ENCODE results near the gene BRD7.

The BRD7 gene

GRCh38 chr16:50323335-50324011, 45.3 kb downstream of the BRD7 start (continued):
- TF ChIP-seq ZNF521 (tag by site-specific recombination; IDR thresholded peaks at IDR 0.05) (no peak), ZNF555 (tag by site-specific recombination; conservative IDR thresholded peaks at IDR 0.05) (no peak), ZSCAN30 (tag by site-specific recombination; IDR thresholded peaks at IDR 0.05) (no peak), GLI4 (tag by site-specific recombination; IDR thresholded peaks at IDR 0.05) (no peak), ZNF544 (tag by site-specific recombination; IDR thresholded peaks at IDR 0.05) (peak; percentile 77), ZNF610 (tag by site-specific recombination; IDR thresholded peaks at IDR 0.05; ENCODE audit: borderline replicate concordance) (no peak), ZNF561 (tag by site-specific recombination; IDR thresholded peaks at IDR 0.05; ENCODE audit: borderline replicate concordance) (peak; percentile 64; the same call in 1 of the 2 replicates), ZNF776 (tag by site-specific recombination; IDR thresholded peaks at IDR 0.05; ENCODE audit: borderline replicate concordance) (no peak), ZNF350 (tag by site-specific recombination; IDR thresholded peaks at IDR 0.05) (peak; percentile 88), ZNF624 (tag by site-specific recombination; IDR thresholded peaks at IDR 0.05) (no peak), ZBTB44 (tag by site-specific recombination; IDR thresholded peaks at IDR 0.05) (peak; percentile 73), ZNF184 (tag by site-specific recombination; IDR thresholded peaks at IDR 0.05) (0 out of 2 replicates have a peak, but pooled peaks have one; percentile 43)

- H3K36me3 ChIP-seq (ENCODE audit: control insufficient read depth in 2 of 2, insufficient read depth in 1 of 2, low read length in 2 of 2): peaks cover 10 to 98% of the 10 kb centered on the region in 2 experiments
These were observed 46.5 kb downstream of the BRD7 start for GRCh38 chr16:50322333-50322732.

GRCh38 chr16:50320310-50320709, 48.5 kb downstream of the BRD7 start:
- Histone ChIP-seq H3K27ac (ENCODE audit: extremely low read depth, low read depth, low read length) (no peak overlapping the region), H3K9me3 (ENCODE audit: control insufficient read depth, insufficient read depth, low read depth, low read length) (no peaks in the 10 kb centered on the region), H3K4me3 (ENCODE audit: low read depth, low read length) (no peak overlapping the region), H3K36me3 (ENCODE audit: control insufficient read depth in 2 of 2, insufficient read depth in 1 of 2, low read length in 2 of 2) (peaks cover 10 to 98% of the 10 kb centered on the region in 2 experiments), H3K4me1 (ENCODE audit: control insufficient read depth, insufficient read depth, low read length) (no peaks in the 10 kb centered on the region)
- CTCF ChIA-PET: interaction anchor here (0.6 kb wide), 2 partner anchors 9 to 19 kb away, joined by 3 read pairs; no protein-coding TSS in a partner anchor
- POLR2A ChIA-PET: no interaction called here
- TF ChIP-seq SP7 (tag by site-specific recombination; IDR thresholded peaks at IDR 0.05): peak; percentile 98
- TF ChIP-seq BCL11B (tag by site-specific recombination; IDR thresholded peaks at IDR 0.05; ENCODE audit: low read depth): no peak
- no peak for TF ChIP-seq ZNF701 (tag by site-specific recombination; IDR thresholded peaks at IDR 0.05)
- no peak for TF ChIP-seq ZNF341 (tag by site-specific recombination; IDR thresholded peaks at IDR 0.05; ENCODE audit: low read depth)
- no peak for TF ChIP-seq ZNF391 (tag by site-specific recombination; IDR thresholded peaks at IDR 0.05; ENCODE audit: borderline replicate concordance, low read depth)
- TF ChIP-seq GFI1B (tag by site-specific recombination; IDR thresholded peaks at IDR 0.05): no peak
- no peak for TF ChIP-seq ZNF23 (tag by site-specific recombination; IDR thresholded peaks at IDR 0.05; ENCODE audit: borderline replicate concordance)

More at GRCh38 chr16:50322333-50322732, 46.5 kb downstream of the BRD7 start:
- no peak overlapping the region for H3K4me3 ChIP-seq (ENCODE audit: low read depth, low read length)
- TF ChIP-seq ATF2 (tag by site-specific recombination; IDR thresholded peaks at IDR 0.05; ENCODE audit: low read depth) (peak; percentile 58; the same call in 1 of the 2 replicates), ZNF560 (tag by site-specific recombination; IDR thresholded peaks at IDR 0.05; ENCODE audit: borderline replicate concordance) (no peak), ZNF157 (tag by site-specific recombination; IDR thresholded peaks at IDR 0.05) (no peak)
- H3K27ac ChIP-seq (ENCODE audit: extremely low read depth, low read depth, low read length): no peak overlapping the region
- no peaks in the 10 kb centered on the region for H3K9me3 ChIP-seq (ENCODE audit: control insufficient read depth, insufficient read depth, low read depth, low read length)
- no peaks in the 10 kb centered on the region for H3K4me1 ChIP-seq (ENCODE audit: control insufficient read depth, insufficient read depth, low read length)
- POLR2A ChIA-PET: no interaction called here
- CTCF ChIA-PET: interaction anchor here (0.6 to 1.7 kb wide), 4 partner anchors 12 to 141 kb away, joined by 3 to 5 read pairs (median 4); no protein-coding TSS in a partner anchor

Measured in HEK293 (cell line).